Left lung (tissue), 10 donors: ENCODE data around the gene ZFP82. TPM values are rescaled to one million over a fixed set of nuclear protein-coding genes. Genes with fewer than 3 reads are reported as not detected.

Source experiments
- ATAC-seq: fragments of 200-7000 bp; cut with Tn5 transposase; one replicate; pipeline ENCODE4 v1.9.1; 2020; ENCODE audit warnings: moderate library complexity
- DNase-seq, 4 donors: peaks; one replicate each; pipeline ENCODE4 v3.0.0-alpha.2; 2013 to 2020
- H3K27ac ChIP-seq, 2 donors: fragments of 200-600 bp; sonication (generic) in 1 of 2; one replicate each; pipeline versions ENCODE4 v1.5.0 to v1.8.0; 2020 to 2021
- H3K27me3 ChIP-seq, 2 donors: fragments of 200-600 bp; sonication (generic) in 1 of 2; one replicate each; pipeline versions ENCODE4 v1.5.0 to v1.8.0; 2020 to 2021
- H3K36me3 ChIP-seq, 2 donors: fragments of 200-600 bp; sonication (generic) in 1 of 2; one replicate each; pipeline versions ENCODE4 v1.5.0 to v1.8.0; 2020 to 2021
- H3K4me1 ChIP-seq, 2 donors: fragments of 200-600 bp; one replicate each; pipeline ENCODE4 v1.8.0; 2021
- H3K4me3 ChIP-seq, 2 donors: fragments of 200-600 bp; sonication (generic) in 1 of 2; one replicate each; pipeline versions ENCODE4 v1.5.0 to v1.8.0; 2020 to 2021; ENCODE audit warnings: mild to moderate bottlenecking in 1 of 2
- H3K9me3 ChIP-seq, 2 donors: fragments of 200-600 bp; sonication (generic) in 1 of 2; one replicate each; pipeline versions ENCODE4 v1.5.0 to v1.8.0; 2020 to 2021
- intact Hi-C, 2 donors: fragments of 100-400 bp; cut with DNase I; formaldehyde crosslinking; loops; one replicate each; pipeline versions ENCODE4 v1.11.2 to v1.14.2; 2022
- polyA plus RNA-seq, 6 donors: library from polyadenylated mRNA; unstranded; fragments of 120-200 nt; gene quantifications; one replicate each; pipeline ENCODE4 v1.2.1, GENCODE V29; 2013; ENCODE audit not compliant: insufficient read length in 6 of 6
- total RNA-seq, 2 donors: library from RNA; stranded (reverse); fragmentation: NEBNext Ultra II Directional; extraction: Animal tissue kit (Norgen Biotek cat#: 25700); gene quantifications; one replicate each; pipeline ENCODE4 v1.2.1, GENCODE V29; 2021
- TF ChIP-seq, protein P1 (sequence below), 2 donors: fragments of 200-600 bp; sonication (generic) in 1 of 2; IDR thresholded peaks; one replicate each; pipeline versions ENCODE4 v1.5.0 to v1.8.0; 2021; ENCODE audit warnings: antibody characterized with exemption in 2 of 2
- donor health status: DM: no; HTN: yes; CAD: no.
- donor health status: DM: no; HTN: no; CAD: no.

ZFP82 gene
- total and polyA plus RNA-seq, 8 donors: 4.2 to 14.5 (median 13.0) TPM

GRCh38 chr19:36377541-36378178 lies 40.8 kb downstream of the ZFP82 start:
- intact Hi-C loops: no loop called here
- Histone ChIP-seq H3K4me1 (peaks cover 5 to 13% of the 10 kb centered on the region in 2 donors), H3K9me3 (peaks cover 0 to 33% of the 10 kb centered on the region in 2 donors), H3K27ac (no peak overlapping the region), H3K36me3 (no peaks in the 10 kb centered on the region), H3K27me3 (no peaks in the 10 kb centered on the region), H3K4me3 (peak overlapping the region in 1 of 2 donors; percentile 54)
- ATAC-seq (no peak), DNase-seq (no peak)
- TF ChIP-seq, protein P1, sequence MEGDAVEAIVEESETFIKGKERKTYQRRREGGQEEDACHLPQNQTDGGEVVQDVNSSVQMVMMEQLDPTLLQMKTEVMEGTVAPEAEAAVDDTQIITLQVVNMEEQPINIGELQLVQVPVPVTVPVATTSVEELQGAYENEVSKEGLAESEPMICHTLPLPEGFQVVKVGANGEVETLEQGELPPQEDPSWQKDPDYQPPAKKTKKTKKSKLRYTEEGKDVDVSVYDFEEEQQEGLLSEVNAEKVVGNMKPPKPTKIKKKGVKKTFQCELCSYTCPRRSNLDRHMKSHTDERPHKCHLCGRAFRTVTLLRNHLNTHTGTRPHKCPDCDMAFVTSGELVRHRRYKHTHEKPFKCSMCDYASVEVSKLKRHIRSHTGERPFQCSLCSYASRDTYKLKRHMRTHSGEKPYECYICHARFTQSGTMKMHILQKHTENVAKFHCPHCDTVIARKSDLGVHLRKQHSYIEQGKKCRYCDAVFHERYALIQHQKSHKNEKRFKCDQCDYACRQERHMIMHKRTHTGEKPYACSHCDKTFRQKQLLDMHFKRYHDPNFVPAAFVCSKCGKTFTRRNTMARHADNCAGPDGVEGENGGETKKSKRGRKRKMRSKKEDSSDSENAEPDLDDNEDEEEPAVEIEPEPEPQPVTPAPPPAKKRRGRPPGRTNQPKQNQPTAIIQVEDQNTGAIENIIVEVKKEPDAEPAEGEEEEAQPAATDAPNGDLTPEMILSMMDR (IDR thresholded peaks at IDR 0.05): no peak

- Histone ChIP-seq H3K9me3 (peaks cover 0 to 55% of the 10 kb centered on the region in 2 donors), H3K27me3 (no peaks in the 10 kb centered on the region), H3K4me1 (peaks cover 5 to 9% of the 10 kb centered on the region in 2 donors), H3K27ac (no peak overlapping the region), H3K36me3 (peaks cover 0 to 7% of the 10 kb centered on the region in 2 donors), H3K4me3 (no peak overlapping the region)
- intact Hi-C loops: no loop called here
- TF ChIP-seq, protein P1 (IDR thresholded peaks at IDR 0.05): no peak
- DNase-seq: no peak
- ATAC-seq: no peak
Measured at GRCh38 chr19:36373638-36374156, 44.7 kb downstream of the ZFP82 start.

- Histone ChIP-seq H3K9me3 (peaks cover 0 to 68% of the 10 kb centered on the region in 2 donors), H3K4me1 (no peaks in the 10 kb centered on the region), H3K27me3 (no peaks in the 10 kb centered on the region), H3K36me3 (peaks cover 0 to 21% of the 10 kb centered on the region in 2 donors), H3K4me3 (no peak overlapping the region), H3K27ac (no peak overlapping the region)
- no peak for DNase-seq
- TF ChIP-seq, protein P1 (IDR thresholded peaks at IDR 0.05): no peak
- no peak for ATAC-seq
- intact Hi-C loops: no loop called here
Measured at GRCh38 chr19:36371886-36372285, 46.6 kb downstream of the ZFP82 start.

DNA sequence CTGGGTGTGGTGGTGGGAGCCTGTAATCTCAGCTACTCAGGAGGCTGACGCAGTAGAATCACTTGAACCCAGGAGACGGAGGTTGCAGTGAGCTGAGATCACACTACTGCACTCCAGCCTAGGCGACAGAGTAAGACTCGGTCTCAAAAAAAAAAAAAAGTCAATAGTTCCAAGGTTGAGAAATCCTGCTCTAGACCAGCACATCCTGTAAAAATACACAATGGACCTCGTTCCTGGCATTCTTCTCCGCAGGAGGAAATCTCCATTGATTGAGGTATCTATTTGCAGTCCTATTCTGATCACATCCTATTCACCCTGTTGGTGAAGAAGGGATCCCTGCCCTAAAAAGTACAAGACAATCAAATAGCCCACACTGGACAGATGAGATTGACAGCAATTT lies 54.6 kb downstream of the ZFP82 start:
- no peak for ATAC-seq
- DNase-seq: no peak
- Histone ChIP-seq H3K36me3 (peaks cover 0 to 86% of the 10 kb centered on the region in 2 donors), H3K27ac (no peak overlapping the region), H3K9me3 (peaks cover 0 to 74% of the 10 kb centered on the region in 2 donors), H3K4me3 (no peak overlapping the region), H3K4me1 (no peaks in the 10 kb centered on the region), H3K27me3 (no peaks in the 10 kb centered on the region)
- TF ChIP-seq, protein P1 (IDR thresholded peaks at IDR 0.05): no peak
- intact Hi-C loops: no loop called here

Other genes with a start within 250 kb of the ZFP82 start
- gene ZNF565, start 204.0 kb downstream of the ZFP82 start, total RNA-seq: 1 to 10 TPM; 3.2 to 3.5 TPM
- 1 to 10 TPM; 7.1 to 8.3 (median 7.8) TPM for gene ZNF565, start 204.0 kb downstream of the ZFP82 start, polyA plus RNA-seq
- gene ZNF146, start 203.5 kb downstream of the ZFP82 start, total RNA-seq: 10 to 100 TPM; 42.8 to 47.7 TPM
- 100 to 1,000 TPM; 112 to 140 (median 121) TPM for gene ZNF146, start 203.5 kb downstream of the ZFP82 start, polyA plus RNA-seq
- 1 to 10 TPM; 3.8 to 4.5 TPM for gene ZFP14, start 39.4 kb downstream of the ZFP82 start, total RNA-seq
- gene ZFP14, start 39.4 kb downstream of the ZFP82 start, polyA plus RNA-seq: 10 to 100 TPM; 11.5 to 16.1 (median 14.5) TPM
- 10 to 100 TPM in 1 of 2 donors, 1 to 10 TPM in 1; 8.8 to 12.0 TPM for gene ZNF566, start 70.9 kb upstream of the ZFP82 start, total RNA-seq
- 10 to 100 TPM; 14.3 to 17.7 (median 15.6) TPM for gene ZNF566, start 70.9 kb upstream of the ZFP82 start, polyA plus RNA-seq
- gene ZNF260, start 109.6 kb upstream of the ZFP82 start, total RNA-seq: 10 to 100 TPM in 1 of 2 donors, 1 to 10 TPM in 1; 8.5 to 14.4 TPM
- 10 to 100 TPM; 29.8 to 31.9 (median 31.5) TPM for gene ZNF260, start 109.6 kb upstream of the ZFP82 start, polyA plus RNA-seq
- 10 to 100 TPM in 1 of 2 donors, 1 to 10 TPM in 1; 8.1 to 10.3 TPM for gene ZNF529, start 154.6 kb upstream of the ZFP82 start, total RNA-seq
- 10 to 100 TPM; 29.8 to 42.0 (median 35.2) TPM for gene ZNF529, start 154.6 kb upstream of the ZFP82 start, polyA plus RNA-seq
- 1 to 10 TPM; 3.4 to 3.5 TPM for gene ZNF382, start 186.7 kb upstream of the ZFP82 start, total RNA-seq
- 10 to 100 TPM; 10.0 to 14.1 (median 12.1) TPM for gene ZNF382, start 186.7 kb upstream of the ZFP82 start, polyA plus RNA-seq
- gene ZNF461, start 248.2 kb upstream of the ZFP82 start, total RNA-seq: 1 to 10 TPM; 5.5 to 6.9 TPM
- gene ZNF461, start 248.2 kb upstream of the ZFP82 start, polyA plus RNA-seq: 10 to 100 TPM; 14.7 to 15.9 (median 15.3) TPM